RWPE2 (cell line): ENCODE data around the gene LASP1NB.
"Not testable (repeated sequence)": the region's sequence is repeated elsewhere in the genome, so short reads cannot be mapped to it uniquely, and the experiment has no call there.

Experiments used
- ATAC-seq: fragments of 200-7000 bp; cut with Tn5 transposase; 3 replicates; pipeline ENCODE4 v1.9.1; 2021; ENCODE audit warnings: low read depth
- DNase-seq: peaks from one replicate; pipeline ENCODE4 v3.0.0-alpha.2; 2020; ENCODE audit warnings: low spot score
- H3K27ac ChIP-seq: fragments of 450-650 bp; 2 replicates; pipeline ENCODE4 v1.5.1; 2017; ENCODE audit warnings: mild to moderate bottlenecking; ENCODE audit not compliant: poor library complexity, severe bottlenecking
- H3K27me3 ChIP-seq: fragments of 250-450 bp; sonication (Bioruptor Pico); 2 replicates; pipeline ENCODE4 v1.5.1; 2021; ENCODE audit warnings: mild to moderate bottlenecking, moderate library complexity; ENCODE audit not compliant: insufficient read depth, poor library complexity, severe bottlenecking
- H3K36me3 ChIP-seq: fragments of 250-450 bp; sonication (Bioruptor Pico); 2 replicates; pipeline ENCODE4 v1.5.1; 2020; ENCODE audit warnings: low read depth, mild to moderate bottlenecking, moderate library complexity
- H3K4me1 ChIP-seq: fragments of 250-450 bp; sonication (Bioruptor Pico); 2 replicates; pipeline ENCODE4 v1.5.1; 2021; ENCODE audit warnings: mild to moderate bottlenecking, moderate library complexity; ENCODE audit not compliant: insufficient read depth, poor library complexity, severe bottlenecking
- H3K4me3 ChIP-seq: fragments of 250-450 bp; sonication (Bioruptor Pico); 2 replicates; pipeline ENCODE4 v1.5.1; 2021; ENCODE audit warnings: mild to moderate bottlenecking, moderate library complexity; ENCODE audit not compliant: severe bottlenecking
- H3K9me3 ChIP-seq: fragments of 250-450 bp; sonication (Bioruptor Pico); 2 replicates; pipeline ENCODE4 v1.5.1; 2021; ENCODE audit warnings: mild to moderate bottlenecking, moderate library complexity; ENCODE audit not compliant: severe bottlenecking
- TF ChIP-seq, protein P1 (sequence below): fragments of 450-650 bp; IDR thresholded peaks from one replicate; pipeline ENCODE4 v1.5.1; 2017; ENCODE audit warnings: mild to moderate bottlenecking, moderate library complexity; ENCODE audit not compliant: poor library complexity, severe bottlenecking

LASP1NB gene

DNA sequence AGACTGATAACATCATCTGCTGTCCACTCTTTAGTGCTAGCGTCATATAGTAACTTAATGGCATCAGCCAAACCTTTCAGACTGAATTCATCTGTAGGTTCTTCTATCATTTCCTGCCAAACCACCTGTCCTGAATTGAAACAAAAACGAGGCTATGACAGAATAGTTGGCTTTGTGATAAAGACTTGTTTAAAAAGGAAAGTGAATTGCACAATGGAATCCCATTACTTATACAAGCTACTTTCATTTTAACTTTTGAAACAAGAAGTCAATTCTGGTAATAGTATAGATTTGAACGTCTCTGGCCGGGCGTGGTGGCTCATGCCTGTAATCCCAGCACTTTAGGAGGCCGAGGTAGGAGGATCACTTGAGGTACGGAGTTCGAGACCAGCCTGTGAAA, 18.2 kb downstream of the LASP1NB start:
- no peaks in the 10 kb centered on the region for H3K36me3 ChIP-seq

GRCh38 chr17:38947189-38947588, 21.8 kb downstream of the LASP1NB start:
- TF ChIP-seq, protein P1, sequence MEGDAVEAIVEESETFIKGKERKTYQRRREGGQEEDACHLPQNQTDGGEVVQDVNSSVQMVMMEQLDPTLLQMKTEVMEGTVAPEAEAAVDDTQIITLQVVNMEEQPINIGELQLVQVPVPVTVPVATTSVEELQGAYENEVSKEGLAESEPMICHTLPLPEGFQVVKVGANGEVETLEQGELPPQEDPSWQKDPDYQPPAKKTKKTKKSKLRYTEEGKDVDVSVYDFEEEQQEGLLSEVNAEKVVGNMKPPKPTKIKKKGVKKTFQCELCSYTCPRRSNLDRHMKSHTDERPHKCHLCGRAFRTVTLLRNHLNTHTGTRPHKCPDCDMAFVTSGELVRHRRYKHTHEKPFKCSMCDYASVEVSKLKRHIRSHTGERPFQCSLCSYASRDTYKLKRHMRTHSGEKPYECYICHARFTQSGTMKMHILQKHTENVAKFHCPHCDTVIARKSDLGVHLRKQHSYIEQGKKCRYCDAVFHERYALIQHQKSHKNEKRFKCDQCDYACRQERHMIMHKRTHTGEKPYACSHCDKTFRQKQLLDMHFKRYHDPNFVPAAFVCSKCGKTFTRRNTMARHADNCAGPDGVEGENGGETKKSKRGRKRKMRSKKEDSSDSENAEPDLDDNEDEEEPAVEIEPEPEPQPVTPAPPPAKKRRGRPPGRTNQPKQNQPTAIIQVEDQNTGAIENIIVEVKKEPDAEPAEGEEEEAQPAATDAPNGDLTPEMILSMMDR = no peak
- Histone ChIP-seq H3K27me3 (no peaks in the 10 kb centered on the region), H3K9me3 (no peaks in the 10 kb centered on the region), H3K4me3 (no peak overlapping the region), H3K36me3 (no peaks in the 10 kb centered on the region), H3K4me1 (no peaks in the 10 kb centered on the region), H3K27ac (no peak overlapping the region)
- no peak for DNase-seq
- no peak for ATAC-seq

More for the DNA sequence above, 18.2 kb downstream of the LASP1NB start:
- no peaks in the 10 kb centered on the region for H3K9me3 ChIP-seq
- DNase-seq (no peak), ATAC-seq (no peak)
- H3K4me1 ChIP-seq = no peaks in the 10 kb centered on the region
- no peak overlapping the region for H3K4me3 ChIP-seq
- no peak overlapping the region for H3K27ac ChIP-seq
- H3K27me3 ChIP-seq = no peaks in the 10 kb centered on the region
- TF ChIP-seq, protein P1 = no peak

DNA sequence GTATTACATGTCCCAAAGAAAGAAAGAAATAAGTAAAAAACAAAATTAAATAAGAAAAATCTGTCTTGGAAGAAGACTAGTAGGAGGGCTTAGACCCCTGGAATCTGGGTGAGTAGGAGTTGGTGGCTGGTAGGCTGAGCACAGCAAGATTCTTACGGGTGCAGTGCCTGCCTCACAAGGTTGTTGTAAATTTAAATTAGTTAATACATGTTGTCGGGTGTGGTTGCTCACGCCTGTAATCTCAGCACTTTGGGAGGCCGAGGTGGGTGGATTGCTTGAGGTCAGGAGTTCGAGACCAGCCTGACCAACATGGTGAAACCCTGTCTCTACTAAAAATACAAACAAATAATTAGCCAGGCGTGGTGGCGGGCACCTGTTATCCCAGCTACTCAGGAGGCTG, 28.4 kb downstream of the LASP1NB start:
- not testable (repeated sequence) for H3K27ac ChIP-seq

GRCh38 chr17:38958326-38958725, 32.9 kb downstream of the LASP1NB start:
- no peak for ATAC-seq
- H3K27me3 ChIP-seq = no peaks in the 10 kb centered on the region
- TF ChIP-seq, protein P1 = no peak
- H3K4me3 ChIP-seq = no peak overlapping the region
- peaks cover 13% of the 10 kb centered on the region for H3K4me1 ChIP-seq
- no peak overlapping the region for H3K27ac ChIP-seq
- H3K9me3 ChIP-seq = no peaks in the 10 kb centered on the region
- no peak for DNase-seq
- no peaks in the 10 kb centered on the region for H3K36me3 ChIP-seq

More for the DNA sequence above, 28.4 kb downstream of the LASP1NB start:
- H3K9me3 ChIP-seq, H3K27me3 ChIP-seq, ATAC-seq, H3K36me3 ChIP-seq, H3K4me3 ChIP-seq, DNase-seq: not testable (repeated sequence)
- H3K4me1 ChIP-seq = peaks cover 12% of the 10 kb centered on the region

DNA sequence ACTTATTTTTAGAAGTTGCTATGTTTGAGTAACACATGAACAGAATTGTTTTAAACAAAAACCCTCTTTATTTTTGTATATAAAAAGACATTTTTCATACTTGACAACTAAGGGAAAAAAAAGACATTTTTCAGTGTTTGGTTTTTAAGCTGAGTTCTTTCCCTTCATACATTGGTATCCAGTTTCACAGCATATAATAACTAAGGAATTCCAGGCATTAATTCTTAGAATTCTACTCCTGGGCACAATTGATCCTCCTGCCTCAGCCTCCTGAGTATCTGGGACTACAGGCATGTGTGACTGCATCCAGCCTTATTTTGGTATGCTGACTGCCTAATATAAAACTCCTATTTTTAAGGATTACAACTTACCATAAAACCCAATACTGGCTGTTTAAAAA, 33.3 kb downstream of the LASP1NB start:
- DNase-seq = no peak
- Histone ChIP-seq H3K4me3 (no peak overlapping the region), H3K4me1 (peaks cover 13% of the 10 kb centered on the region), H3K9me3 (no peaks in the 10 kb centered on the region), H3K27ac (no peak overlapping the region), H3K36me3 (no peaks in the 10 kb centered on the region), H3K27me3 (no peaks in the 10 kb centered on the region)
- TF ChIP-seq, protein P1 = no peak
- ATAC-seq = peak; percentile 45; the same call in 2 of the 3 replicates
